GM21381 (cell line): ENCODE data around the gene SLC2A4RG.

Source experiments
- ATAC-seq: cut with Tn5 transposase; IDR thresholded peaks from one replicate; pipeline ENCODE4 v1.9.1; 2021; ENCODE audit warnings: mild to moderate bottlenecking, moderate library complexity; ENCODE audit not compliant: unreplicated experiment

Gene SLC2A4RG

GRCh38 chr20:63751471-63752271 is 12.1 kb downstream of the SLC2A4RG start:
- ATAC-seq = no peak

GRCh38 chr20:63752411-63753101 is 13.0 kb downstream of the SLC2A4RG start:
- ATAC-seq = no peak

GRCh38 chr20:63753381-63753780 is 13.8 kb downstream of the SLC2A4RG start:
- no peak for ATAC-seq

GRCh38 chr20:63754008-63754407 is 14.4 kb downstream of the SLC2A4RG start:
- no peak for ATAC-seq

GRCh38 chr20:63755933-63756647 is 16.5 kb downstream of the SLC2A4RG start:
- ATAC-seq = no peak

- ATAC-seq = no peak
Observed at GRCh38 chr20:63756648-63756991, 17.0 kb downstream of the SLC2A4RG start.

GRCh38 chr20:63758152-63758551 is 18.6 kb downstream of the SLC2A4RG start:
- no peak for ATAC-seq

- no peak for ATAC-seq
Observed at GRCh38 chr20:63759377-63759901, 19.9 kb downstream of the SLC2A4RG start.

GRCh38 chr20:63765082-63765873 is 25.7 kb downstream of the SLC2A4RG start:
- no peak for ATAC-seq

GRCh38 chr20:63765902-63766301 is 26.3 kb downstream of the SLC2A4RG start:
- no peak for ATAC-seq

- no peak for ATAC-seq
Observed at GRCh38 chr20:63766695-63767426, 27.3 kb downstream of the SLC2A4RG start.

- ATAC-seq = no peak
Observed at GRCh38 chr20:63767456-63767855, 27.9 kb downstream of the SLC2A4RG start.

- no peak for ATAC-seq
Observed at GRCh38 chr20:63767886-63768285, 28.3 kb downstream of the SLC2A4RG start.

- no peak for ATAC-seq
Observed at GRCh38 chr20:63768591-63769515, 29.3 kb downstream of the SLC2A4RG start.

GRCh38 chr20:63769891-63770474 is 30.4 kb downstream of the SLC2A4RG start:
- ATAC-seq = no peak

- no peak for ATAC-seq
Observed at GRCh38 chr20:63771046-63771707, 31.6 kb downstream of the SLC2A4RG start.

GRCh38 chr20:63772781-63773518 is 33.4 kb downstream of the SLC2A4RG start:
- no peak for ATAC-seq
